HG03066 (cell line): ENCODE measurements around the gene PC.

Experiments used
- ATAC-seq: cut with Tn5 transposase; IDR thresholded peaks from one replicate; pipeline ENCODE4 v1.9.1; 2021; ENCODE audit warnings: low read depth; ENCODE audit not compliant: unreplicated experiment

PC gene

DNA sequence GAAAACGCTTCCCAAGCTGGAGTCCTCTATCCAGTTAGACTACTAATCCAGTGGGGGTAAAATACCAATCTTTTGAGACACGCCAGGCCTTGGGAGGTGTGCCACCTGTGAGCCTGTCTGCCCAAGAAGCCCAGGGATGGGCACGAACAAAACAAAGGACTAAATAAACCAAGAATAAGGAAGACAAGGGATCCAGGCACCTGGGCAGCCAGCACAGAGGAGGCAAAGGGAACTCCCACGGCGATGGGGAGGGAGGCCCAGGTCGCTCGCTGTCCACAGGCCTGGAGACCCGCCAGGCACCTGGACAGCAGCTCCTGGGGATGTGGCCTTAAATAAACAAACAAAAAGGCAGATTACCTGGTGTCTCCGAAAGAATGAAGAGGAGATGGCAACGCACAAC is 69.9 kb downstream of the PC start:
- ATAC-seq: no peak

DNA sequence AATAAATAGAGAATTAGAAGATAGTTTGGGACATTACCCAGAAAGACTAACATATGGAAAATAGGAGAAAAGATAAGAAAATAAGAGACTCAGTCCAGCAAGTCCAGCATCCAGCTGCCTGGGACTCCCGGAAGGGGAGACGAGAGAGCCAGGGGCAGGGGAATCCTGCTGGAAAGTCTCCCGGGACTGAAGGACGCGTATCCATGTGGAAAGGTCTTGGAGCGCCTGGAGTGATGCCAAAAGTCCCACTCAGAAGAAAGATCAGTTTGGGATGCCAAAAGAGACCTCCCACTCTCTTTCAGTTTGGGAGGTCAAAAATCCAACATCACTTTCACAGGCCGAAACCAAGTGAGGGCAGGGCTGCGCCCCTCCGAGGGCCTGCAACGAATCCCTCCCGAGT is 70.7 kb downstream of the PC start:
- ATAC-seq: no peak

- ATAC-seq: no peak
Observed at GRCh38 chr11:66886671-66887221, 71.4 kb downstream of the PC start.

- ATAC-seq: no peak
Observed at GRCh38 chr11:66885950-66886440, 72.2 kb downstream of the PC start.

DNA sequence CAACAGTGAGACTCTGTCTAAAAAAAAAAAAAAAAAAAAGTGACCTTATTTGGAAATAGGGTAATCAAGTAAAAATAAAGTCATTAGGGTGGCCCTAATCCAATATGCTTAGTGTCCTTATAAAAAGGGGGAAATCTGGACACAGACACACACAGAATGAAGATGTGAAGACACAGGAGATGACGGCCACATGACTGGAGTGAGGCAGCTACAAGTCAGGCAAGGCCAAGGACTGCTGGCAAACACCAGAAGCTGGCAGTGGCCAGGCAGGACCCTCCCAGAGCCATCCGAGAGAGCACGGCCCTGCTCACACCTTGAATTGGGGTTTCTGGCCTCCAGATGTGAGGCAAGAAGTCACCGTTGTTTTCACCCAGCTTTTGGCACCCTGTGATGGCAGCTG is 72.7 kb downstream of the PC start:
- ATAC-seq: no peak

DNA sequence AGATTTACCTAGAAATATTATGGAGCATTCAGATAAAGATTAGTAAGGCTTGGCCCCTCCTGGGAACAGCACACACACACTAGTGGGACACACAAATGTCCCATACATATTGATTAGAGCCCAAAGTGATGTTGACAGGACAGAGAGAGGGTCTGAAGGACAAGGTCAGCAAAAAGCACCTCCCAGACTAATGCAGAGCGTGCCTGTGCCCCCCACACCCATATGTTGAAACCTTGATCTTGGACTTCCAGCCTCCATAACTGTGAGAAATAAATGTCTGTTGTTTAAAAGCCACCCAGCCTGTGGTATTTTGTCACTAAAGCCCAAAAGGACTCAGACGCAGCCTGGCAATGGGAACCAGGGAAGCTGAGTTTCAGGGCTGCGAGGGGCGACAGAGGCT is 73.7 kb downstream of the PC start:
- ATAC-seq: no peak

DNA sequence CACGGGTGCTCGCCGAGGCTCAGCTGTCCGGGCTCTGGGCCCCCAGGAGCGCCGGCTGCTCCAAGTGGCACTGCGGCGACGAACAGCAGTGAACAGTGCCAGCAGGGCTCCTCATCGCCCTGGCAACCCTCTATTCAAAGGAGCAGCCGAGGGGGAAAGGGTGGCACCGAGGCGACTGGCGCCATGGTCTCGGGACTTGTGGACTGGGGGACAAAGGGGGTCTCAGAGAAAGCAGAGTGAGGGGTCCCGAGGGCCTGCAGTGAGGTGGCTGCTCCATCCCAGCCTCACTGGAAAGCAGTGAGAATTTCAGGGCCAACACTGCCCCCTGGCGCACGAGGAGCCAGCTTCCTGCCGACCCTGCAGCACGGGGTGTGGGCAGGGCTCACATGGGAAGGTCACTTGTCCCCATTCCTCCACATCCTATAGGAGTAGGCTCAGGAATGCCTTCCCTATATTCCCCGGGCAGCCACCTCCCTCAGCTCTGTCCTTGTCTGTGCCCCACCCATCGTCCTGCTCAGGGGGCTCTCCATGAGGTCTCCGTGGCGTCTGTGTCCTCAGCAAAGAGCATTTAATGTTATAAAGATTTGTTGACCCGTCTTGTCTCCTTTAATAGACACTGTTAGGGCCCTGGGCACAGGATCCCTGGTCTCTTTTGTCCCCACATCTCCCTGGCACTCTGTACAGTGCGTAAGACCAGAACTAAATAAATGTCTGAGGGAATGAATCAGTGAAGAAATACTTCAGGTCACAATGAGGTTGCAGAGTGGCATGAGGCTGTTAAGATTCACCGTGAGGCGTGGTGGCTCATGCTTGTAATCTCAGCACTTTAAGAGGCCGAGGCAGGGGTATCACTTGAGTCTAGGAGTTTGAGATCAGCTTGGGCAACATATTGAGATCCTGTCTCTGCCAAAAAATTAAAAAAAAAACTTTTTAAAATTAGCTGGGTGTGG is 74.9 kb downstream of the PC start:
- no peak for ATAC-seq

DNA sequence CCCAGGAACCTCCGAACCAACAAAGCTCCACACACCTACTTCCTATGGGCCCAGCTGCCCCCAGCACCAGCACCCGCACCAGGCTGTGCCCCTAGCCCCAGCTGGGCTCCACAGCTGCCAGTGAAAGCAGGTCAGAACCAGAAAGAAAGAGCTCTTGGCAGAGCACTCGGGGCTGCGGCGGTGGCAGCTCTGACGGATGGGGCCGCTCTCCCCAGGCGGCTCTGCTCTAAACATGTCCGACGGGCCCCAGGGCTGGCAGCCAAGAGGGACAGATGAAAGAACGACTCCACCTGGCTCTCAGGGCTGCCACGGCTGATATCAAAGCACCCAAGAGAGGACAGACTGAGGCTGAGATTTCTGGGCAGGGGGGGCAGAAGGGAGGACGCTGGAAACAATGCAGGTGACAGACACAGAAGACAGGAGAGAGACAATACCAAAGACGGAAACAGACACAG is 75.6 kb downstream of the PC start:
- ATAC-seq: no peak

GRCh38 chr11:66881927-66882452 is 76.2 kb downstream of the PC start:
- ATAC-seq: no peak

DNA sequence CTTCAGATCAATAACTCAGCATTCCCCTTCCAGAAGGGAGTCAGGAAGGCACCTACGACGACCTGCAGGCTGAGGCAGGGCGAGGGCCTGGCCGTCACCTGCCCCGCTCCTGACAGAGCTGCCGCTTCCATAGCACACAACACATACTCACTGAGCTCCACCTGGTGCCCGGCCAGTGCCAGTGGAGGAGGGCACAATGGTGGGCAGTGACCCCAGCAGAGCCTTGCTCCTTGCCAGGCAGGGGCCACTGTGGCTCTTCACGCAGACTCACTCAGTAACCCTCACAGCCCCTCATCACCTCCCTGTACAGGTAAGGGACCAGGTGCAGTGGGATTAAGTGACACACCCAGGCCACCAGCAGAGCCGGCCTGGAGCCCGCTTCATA is 76.7 kb downstream of the PC start:
- ATAC-seq: no peak

DNA sequence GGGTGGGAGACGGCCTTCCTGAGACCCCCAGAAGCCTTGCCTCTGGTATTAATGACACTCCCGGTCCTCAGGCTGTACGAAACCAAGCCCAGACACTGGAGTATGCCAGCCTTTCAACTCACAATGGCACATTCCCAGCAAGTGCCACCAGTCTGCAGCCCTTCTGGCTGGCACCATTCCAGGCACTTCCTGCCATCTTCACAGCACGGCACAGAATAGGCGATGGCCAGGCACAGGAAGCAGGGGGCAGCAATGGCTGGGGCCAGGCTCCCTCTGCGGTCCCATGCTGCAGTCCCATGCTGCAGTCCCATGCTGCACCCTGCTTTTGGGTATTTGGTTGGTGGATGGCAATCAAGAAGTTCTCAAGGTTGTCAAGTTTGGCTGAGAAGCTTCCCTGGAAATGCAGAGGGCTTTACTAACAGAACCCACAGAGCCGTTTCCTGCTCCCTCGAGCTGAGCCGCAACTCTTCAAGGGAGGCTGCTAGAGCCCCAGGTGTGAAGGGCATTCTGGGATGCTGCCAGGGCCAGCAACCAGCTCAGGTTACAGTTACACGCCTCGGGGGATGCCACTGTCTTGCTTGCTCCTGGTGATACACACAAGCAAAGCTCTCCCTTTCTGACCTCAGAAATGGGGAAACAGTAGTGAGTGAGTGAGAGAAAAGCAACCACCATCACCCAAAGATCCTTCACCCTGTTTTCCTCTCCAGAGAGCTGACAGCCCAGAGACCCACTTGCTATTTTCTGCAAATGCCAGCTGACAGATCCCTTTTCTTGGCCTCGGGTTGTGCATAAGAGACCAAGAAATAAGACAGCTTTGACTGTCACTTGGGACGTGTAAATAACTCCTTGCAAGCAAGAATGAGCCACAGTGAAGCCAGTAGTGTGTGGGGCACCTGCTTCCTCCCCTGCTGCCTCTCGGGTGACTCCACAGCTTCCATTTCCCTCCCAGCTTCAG is 77.4 kb downstream of the PC start:
- no peak for ATAC-seq

GRCh38 chr11:66879999-66880398 is 78.2 kb downstream of the PC start:
- no peak for ATAC-seq

- no peak for ATAC-seq
Observed at GRCh38 chr11:66879583-66879982, 78.6 kb downstream of the PC start.

DNA sequence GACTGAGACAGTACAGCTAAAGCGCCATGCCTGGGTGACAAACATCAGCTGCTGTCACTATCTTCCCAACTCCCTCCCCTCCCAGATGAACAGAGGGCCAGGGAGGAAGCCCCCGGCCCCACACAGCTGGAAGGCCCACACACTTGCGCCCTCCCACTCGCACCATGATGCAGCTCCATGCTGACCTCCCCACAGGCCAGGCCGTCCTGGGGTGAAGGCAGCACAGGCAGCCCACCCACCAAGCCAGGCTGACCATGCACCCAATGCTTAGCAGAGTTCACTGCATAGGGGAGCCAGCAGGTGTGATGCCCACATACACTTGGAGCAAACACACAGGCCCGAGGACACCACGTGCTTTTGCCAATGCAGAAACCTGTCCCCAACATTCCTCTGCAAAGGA is 79.2 kb downstream of the PC start:
- no peak for ATAC-seq

- ATAC-seq: no peak
Observed at GRCh38 chr11:66878474-66878873, 79.7 kb downstream of the PC start.

DNA sequence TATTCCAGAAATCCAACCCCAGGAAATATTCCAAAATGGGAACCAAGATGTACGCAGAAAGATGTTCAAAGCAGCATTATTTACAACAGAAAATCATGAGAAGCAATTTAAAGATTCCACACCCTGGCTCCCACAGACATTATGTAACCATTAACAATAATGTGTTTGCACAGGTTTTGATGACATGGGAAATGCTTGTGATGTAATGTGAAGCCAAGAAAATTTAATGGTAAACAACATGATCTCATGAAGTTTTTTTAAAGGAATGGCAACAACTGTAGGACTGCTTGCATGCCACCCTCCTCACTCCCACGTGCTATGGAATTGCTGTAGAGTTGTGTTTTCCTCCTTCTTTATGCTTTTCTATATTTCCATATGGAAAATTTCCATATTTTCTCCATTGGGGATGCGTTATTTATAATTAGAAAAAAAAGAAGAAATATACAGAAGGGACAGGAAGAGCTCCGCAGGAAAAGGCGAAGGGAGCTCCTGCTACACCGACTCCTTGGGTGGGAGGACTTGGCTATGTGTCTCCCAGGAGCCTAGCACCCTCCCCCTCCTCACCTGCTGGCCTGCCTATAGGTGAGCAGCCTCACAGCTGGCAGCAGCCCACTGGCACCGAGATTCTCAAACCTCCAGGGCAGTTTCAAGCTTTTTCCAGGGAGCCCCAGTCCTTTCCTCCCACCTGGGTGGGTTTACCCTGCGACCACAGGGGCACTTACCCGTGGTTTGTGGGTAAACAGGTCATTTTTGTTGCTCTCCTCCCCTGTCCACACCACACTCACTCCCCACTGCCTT is 80.4 kb downstream of the PC start:
- no peak for ATAC-seq

GRCh38 chr11:66875378-66875777 is 82.8 kb downstream of the PC start:
- ATAC-seq: no peak

DNA sequence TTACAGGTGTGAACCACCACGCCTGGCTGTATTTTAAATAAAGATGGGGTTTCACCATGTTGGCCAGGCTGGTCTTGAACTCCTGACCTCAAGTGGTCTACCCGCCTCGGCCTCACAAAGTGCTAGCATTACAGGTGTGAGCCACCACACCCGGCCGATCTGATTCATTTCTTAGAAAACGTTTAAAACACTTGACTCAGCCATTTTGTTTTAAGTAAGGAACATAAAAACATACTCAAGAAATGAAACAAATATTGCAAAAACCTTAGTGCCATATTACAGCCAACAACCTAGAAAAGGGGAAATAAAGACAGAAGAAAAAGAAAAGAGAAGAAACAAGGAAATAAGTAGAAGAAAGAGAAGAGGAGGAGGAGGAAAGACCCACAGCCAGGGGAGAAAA is 84.0 kb downstream of the PC start:
- no peak for ATAC-seq

- ATAC-seq: no peak
Observed at GRCh38 chr11:66871521-66871901, 86.7 kb downstream of the PC start.
